ENCODE data around the gene OPN1MW3.

DNA sequence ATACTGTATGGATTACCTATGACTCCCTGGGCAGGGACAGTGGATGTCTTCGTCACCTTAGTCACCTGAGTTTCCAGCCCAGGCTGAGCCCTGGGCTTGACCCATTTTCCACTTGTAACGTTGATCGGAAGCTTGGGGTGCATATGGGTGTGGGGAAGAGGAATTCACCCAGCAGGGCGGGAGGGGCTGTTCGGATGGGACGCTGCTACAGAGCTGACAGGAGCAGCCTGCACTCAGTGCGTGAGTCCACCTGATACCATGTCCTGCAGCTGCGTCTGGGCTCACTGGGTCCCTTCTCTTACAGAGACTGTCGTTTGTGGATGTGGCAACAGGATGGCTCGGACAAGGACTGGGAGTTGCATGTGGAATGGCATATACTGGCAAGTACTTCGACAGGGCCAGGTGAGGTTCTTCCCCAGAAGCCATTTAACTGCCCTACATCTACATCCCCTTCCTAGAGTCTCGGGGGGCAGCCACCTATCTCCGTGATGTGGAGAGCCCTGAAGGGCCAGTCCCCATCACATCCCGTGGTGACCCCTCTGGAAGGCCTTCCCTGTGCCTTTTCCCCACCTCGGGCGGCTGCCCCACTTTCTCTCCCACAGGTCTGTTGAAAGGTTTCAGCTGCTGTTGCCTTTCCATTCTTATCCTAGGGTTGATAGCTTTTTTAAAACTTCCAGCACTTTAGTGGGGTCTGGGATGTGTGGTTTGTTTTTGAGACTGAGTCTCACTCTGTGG, 51.8 kb downstream of the OPN1MW3 start:
- no peak for TF ChIP-seq EZH2 (IDR thresholded peaks at IDR 0.05; ENCODE audit: insufficient read depth, poor library complexity, severe bottlenecking)
- no peak for TF ChIP-seq EZH2phosphoT487 (IDR thresholded peaks at IDR 0.05; ENCODE audit: insufficient read depth, low read depth)
